BE2C (cell line): ENCODE measurements around the gene NAP1L4.

Experiments
- DNase-seq: peaks from one replicate; pipeline ENCODE4 v3.0.0-alpha.2; 2020
- H3K27me3 ChIP-seq: fragments of 250-450 bp; sonication (Bioruptor Pico); 2 replicates; pipeline ENCODE4 v1.5.1; 2020; ENCODE audit warnings: mild to moderate bottlenecking
- H3K36me3 ChIP-seq: fragments of 250-450 bp; sonication (Bioruptor Pico); 2 replicates; pipeline ENCODE4 v1.5.1; 2020; ENCODE audit warnings: mild to moderate bottlenecking
- H3K4me1 ChIP-seq: fragments of 250-450 bp; sonication (Bioruptor Pico); 2 replicates; pipeline ENCODE4 v1.5.1; 2020
- H3K4me3 ChIP-seq: 2 replicates; pipeline ENCODE4 v1.5.1; 2011; ENCODE audit warnings: low read depth, low read length
- H3K9me3 ChIP-seq: fragments of 250-450 bp; sonication (Bioruptor Pico); 2 replicates; pipeline ENCODE4 v1.5.1; 2020
- CTCF ChIP-seq: IDR thresholded peaks from 2 replicates; pipeline ENCODE4 v1.5.1; 2012; ENCODE audit warnings: mild to moderate bottlenecking, low read depth, low read length

Gene NAP1L4

GRCh38 chr11:2945757-2946287 is 46.3 kb downstream of the NAP1L4 start:
- peaks cover 6% of the 10 kb centered on the region for H3K36me3 ChIP-seq
- no peaks in the 10 kb centered on the region for H3K27me3 ChIP-seq
- TF ChIP-seq CTCF: no peak
- H3K9me3 ChIP-seq: no peaks in the 10 kb centered on the region
- H3K4me1 ChIP-seq: no peaks in the 10 kb centered on the region; the same call in 1 of the 2 replicates
- no peak for DNase-seq
- H3K4me3 ChIP-seq: no peak overlapping the region

DNA sequence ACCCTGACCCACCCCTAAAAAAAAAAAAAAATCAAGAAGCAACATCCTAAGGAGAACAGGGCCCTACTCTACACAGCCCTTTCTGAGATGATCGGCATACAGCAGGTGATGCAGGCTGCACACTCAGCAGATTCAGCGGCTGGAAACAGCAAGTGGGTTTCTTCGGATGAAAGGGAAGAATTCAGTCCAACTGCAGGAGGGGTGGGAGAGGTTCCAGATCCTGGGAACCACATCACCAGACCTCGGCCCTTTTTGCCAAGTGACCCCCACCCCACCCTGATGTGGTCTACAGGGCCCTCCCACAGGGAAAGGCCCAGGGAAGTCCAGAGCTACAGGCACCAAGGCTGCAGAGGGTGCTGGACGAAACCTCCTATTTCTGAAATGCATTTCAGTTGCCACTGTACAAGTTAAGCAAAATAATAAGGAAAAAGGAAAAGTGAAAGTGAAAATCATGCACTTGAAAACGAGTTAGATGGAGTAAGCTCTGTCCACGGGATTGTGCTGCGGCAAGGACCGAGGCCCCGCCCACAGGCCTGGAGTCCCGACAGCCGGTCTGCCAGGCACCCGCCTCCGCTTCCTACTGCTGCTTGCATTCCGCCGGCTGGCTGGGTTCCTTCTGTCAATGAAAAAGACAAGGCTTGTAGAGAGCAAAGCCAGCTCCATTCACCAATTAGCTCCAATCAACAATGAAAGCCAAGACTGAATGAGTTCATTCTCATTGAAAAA is 46.9 kb downstream of the NAP1L4 start:
- Histone ChIP-seq H3K27me3 (no peaks in the 10 kb centered on the region), H3K4me1 (no peaks in the 10 kb centered on the region; the same call in 1 of the 2 replicates), H3K4me3 (no peak overlapping the region), H3K36me3 (peaks cover 6% of the 10 kb centered on the region), H3K9me3 (no peaks in the 10 kb centered on the region)
- DNase-seq: peak; percentile 75
- no peak for TF ChIP-seq CTCF

- Histone ChIP-seq H3K27me3 (no peaks in the 10 kb centered on the region), H3K4me1 (no peaks in the 10 kb centered on the region; the same call in 1 of the 2 replicates), H3K9me3 (no peaks in the 10 kb centered on the region), H3K4me3 (no peak overlapping the region), H3K36me3 (peaks cover 5% of the 10 kb centered on the region)
- TF ChIP-seq CTCF: no peak
- DNase-seq: no peak
These were observed 47.6 kb downstream of the NAP1L4 start for GRCh38 chr11:2944530-2944929.

GRCh38 chr11:2943711-2944118 is 48.4 kb downstream of the NAP1L4 start:
- Histone ChIP-seq H3K9me3 (no peaks in the 10 kb centered on the region), H3K4me3 (no peak overlapping the region), H3K27me3 (no peaks in the 10 kb centered on the region), H3K4me1 (no peaks in the 10 kb centered on the region; the same call in 1 of the 2 replicates), H3K36me3 (peaks cover 3% of the 10 kb centered on the region; the same call in 1 of the 2 replicates)
- no peak for DNase-seq
- no peak for TF ChIP-seq CTCF

- Histone ChIP-seq H3K36me3 (peaks cover 3% of the 10 kb centered on the region; the same call in 1 of the 2 replicates), H3K9me3 (no peaks in the 10 kb centered on the region), H3K27me3 (no peaks in the 10 kb centered on the region), H3K4me3 (no peak overlapping the region), H3K4me1 (no peaks in the 10 kb centered on the region; the same call in 1 of the 2 replicates)
- no peak for TF ChIP-seq CTCF
- no peak for DNase-seq
These were observed 49.0 kb downstream of the NAP1L4 start for GRCh38 chr11:2942872-2943710.

DNA sequence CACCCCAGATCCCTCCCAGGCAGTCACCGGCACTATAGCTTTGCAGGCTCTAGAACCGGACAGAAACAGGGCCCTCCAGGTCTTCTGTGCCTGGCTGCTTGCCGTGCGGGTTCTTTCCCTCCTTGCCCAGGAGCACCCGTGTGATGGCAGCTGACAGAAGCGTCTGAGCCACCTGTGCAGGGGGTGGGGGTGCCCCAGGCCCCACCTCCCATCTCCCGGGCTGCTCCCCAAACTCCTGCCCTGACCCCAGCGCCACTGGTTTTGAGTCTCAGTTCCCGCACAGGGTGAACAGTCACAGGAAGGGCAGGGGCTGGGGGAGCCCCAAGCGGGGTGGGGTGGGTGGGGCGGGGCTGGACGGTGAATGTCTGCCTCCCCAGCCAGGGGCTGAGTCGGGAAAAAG is 49.7 kb downstream of the NAP1L4 start:
- peaks cover 3% of the 10 kb centered on the region; the same call in 1 of the 2 replicates for H3K36me3 ChIP-seq
- no peak for DNase-seq

More for the DNA sequence above, 49.7 kb downstream of the NAP1L4 start:
- H3K4me3 ChIP-seq: no peak overlapping the region
- no peak for TF ChIP-seq CTCF
- H3K27me3 ChIP-seq: no peaks in the 10 kb centered on the region
- no peaks in the 10 kb centered on the region; the same call in 1 of the 2 replicates for H3K4me1 ChIP-seq
- no peaks in the 10 kb centered on the region for H3K9me3 ChIP-seq
